K562 (cell line): ENCODE measurements around the gene REX1BD. TPM values are rescaled to one million over a fixed set of nuclear protein-coding genes. Genes with fewer than 3 reads are reported as not detected.

Experiments used
- BCLAF1 ChIP-seq, 2 experiments: fragments of 450-650 bp in 1 of 2; IDR thresholded peaks; 2 replicates each; pipeline ENCODE4 v1.6.1; 2011 to 2017; ENCODE audit warnings: low read depth in 2 of 2, antibody characterized with exemption in 1 of 2, borderline replicate concordance in 1 of 2, low read length in 1 of 2, mild to moderate bottlenecking in 1 of 2, mixed read lengths in 1 of 2; ENCODE audit not compliant: control insufficient read depth in 1 of 2
- CBX3 ChIP-seq, 2 experiments: IDR thresholded peaks; 1 replicate in 1 of 2; 2 replicates in 1 of 2; pipeline ENCODE4 v1.6.1; 2012; ENCODE audit warnings: inconsistent platforms in 2 of 2, low read length in 2 of 2, borderline replicate concordance in 1 of 2, control low read depth in 1 of 2
- ETV6 ChIP-seq, 3 experiments: fragments of 150-350 bp in 1 of 3; sonication (generic) in 1 of 3; formaldehyde crosslinking in 1 of 3; IDR thresholded peaks; 2 replicates each; pipeline versions ENCODE4 v1.6.1 to v1.8.0; 2014 to 2022; ENCODE audit warnings: borderline replicate concordance in 2 of 3, low read depth in 2 of 3, antibody characterized with exemption in 1 of 3, low read length in 1 of 3, mild to moderate bottlenecking in 1 of 3, missing genetic modification reagents in 1 of 3
- EWSR1 ChIP-seq: fragments of 450-650 bp; IDR thresholded peaks from 2 replicates; pipeline ENCODE4 v1.6.1; 2018; ENCODE audit warnings: borderline replicate concordance, mild to moderate bottlenecking, low read depth, moderate library complexity; ENCODE audit not compliant: partially characterized antibody
- GATAD2B ChIP-seq: fragments of 450-650 bp; IDR thresholded peaks from 2 replicates; pipeline ENCODE4 v1.6.1; 2017; ENCODE audit warnings: mild to moderate bottlenecking, borderline replicate concordance
- PHTF2 ChIP-seq: fragments of 250-450 bp; sonication (Bioruptor Pico); IDR thresholded peaks from 2 replicates; pipeline ENCODE4 v1.5.0; 2021; ENCODE audit warnings: mild to moderate bottlenecking
- PPARD ChIP-seq: fragments of 250-450 bp; sonication (Bioruptor Pico); IDR thresholded peaks from 2 replicates; pipeline ENCODE4 v1.8.0; 2022; ENCODE audit warnings: inconsistent platforms, mild to moderate bottlenecking, moderate library complexity
- PTRF ChIP-seq: fragments of 450-650 bp; IDR thresholded peaks from 2 replicates; pipeline ENCODE4 v1.6.1; 2016; ENCODE audit warnings: mild to moderate bottlenecking, missing genetic modification characterization, missing compliant biosample characterization
- RCOR1 ChIP-seq, 2 experiments: IDR thresholded peaks; 2 replicates each; pipeline ENCODE4 v1.6.1; 2012; ENCODE audit warnings: low read depth in 2 of 2, low read length in 2 of 2, borderline replicate concordance in 1 of 2, improper control_type of control experiment in 1 of 2
- USF1 ChIP-seq: sonication (generic); formaldehyde crosslinking; IDR thresholded peaks from 2 replicates; pipeline ENCODE4 v1.9.0; 2022; ENCODE audit warnings: mild to moderate bottlenecking, missing genetic modification reagents
- ZBTB17 ChIP-seq: fragments of 450-650 bp; formaldehyde crosslinking; IDR thresholded peaks from 2 replicates; pipeline ENCODE4 v1.4.0; 2020; ENCODE audit warnings: mild to moderate bottlenecking
- ZNF124 ChIP-seq: sonication (generic); formaldehyde crosslinking; IDR thresholded peaks from 2 replicates; pipeline ENCODE4 v1.8.1; 2022; ENCODE audit warnings: missing genetic modification reagents
- ZNF175 ChIP-seq: fragments of 200-800 bp; sonication (Bioruptor generic); IDR thresholded peaks from 2 replicates; pipeline ENCODE4 v1.6.1; 2016; ENCODE audit warnings: low read depth, mild to moderate bottlenecking, missing genetic modification characterization, missing compliant biosample characterization
- ZNF431 ChIP-seq: sonication (generic); formaldehyde crosslinking; IDR thresholded peaks from 2 replicates; pipeline ENCODE4 v1.8.0; 2022; ENCODE audit warnings: mild to moderate bottlenecking, missing genetic modification reagents
- ZNF639 ChIP-seq, 2 experiments: fragments of 200-800 bp in 1 of 2; sonication (Bioruptor generic) in 1 of 2; sonication (generic) in 1 of 2; formaldehyde crosslinking in 1 of 2; IDR thresholded peaks in 1 of 2; conservative IDR thresholded peaks in 1 of 2; 2 replicates each; pipeline versions ENCODE4 v1.5.0 to v1.6.1; 2016 to 2020; ENCODE audit warnings: missing compliant biosample characterization in 1 of 2, missing genetic modification characterization in 1 of 2, missing genetic modification reagents in 1 of 2
- ZNF644 ChIP-seq: fragments of 200-800 bp; sonication (Bioruptor generic); IDR thresholded peaks from 2 replicates; pipeline ENCODE4 v1.6.1; 2016; ENCODE audit warnings: low read depth, missing genetic modification characterization, missing compliant biosample characterization
- ZNF695 ChIP-seq: fragments of 450-650 bp; formaldehyde crosslinking; IDR thresholded peaks from 2 replicates; pipeline ENCODE4 v1.4.0; 2020; ENCODE audit warnings: mild to moderate bottlenecking, moderate library complexity
- polyA plus RNA-seq, 8 experiments: library from polyadenylated mRNA; depleted of rRNA in 4 of 8; stranded (reverse) in 5 of 8; unstranded in 3 of 8; fragments of >200 nt; fragmentation: Nextera tagmentation in 2 of 8; fragmentation: Illumina TruSeq in 1 of 8; extraction: Ambion mirVana in 2 of 8; extraction: Trizol in 1 of 8; gene quantifications; 2 replicates each; pipeline versions ENCODE4 v1.2.1 to v1.2.3, GENCODE V29; 2011 to 2014; ENCODE audit warnings: inconsistent platforms in 1 of 8, missing spikeins in 1 of 8
- total RNA-seq, 7 experiments: library from RNA; depleted of rRNA in 6 of 7; stranded (reverse); fragments of >200 nt in 6 of 7; fragmentation: Illumina TruSeq in 2 of 7; extraction: Trizol in 2 of 7; gene quantifications; 2 replicates each; pipeline versions ENCODE4 v1.2.1 to v1.2.3, GENCODE V29; 2011 to 2021; ENCODE audit warnings: low replicate concordance in 1 of 7
- TF ChIP-seq, protein P1 (sequence below): fragments of 250-450 bp; sonication (Bioruptor Pico); IDR thresholded peaks from 2 replicates; pipeline ENCODE4 v1.5.0; 2022; ENCODE audit warnings: mild to moderate bottlenecking

REX1BD gene
- total and polyA plus RNA-seq, 9 of the 15 experiments (the other 6 are each of a cell fraction or from before 2014, with no cell fraction given) = 1.9 to 136 (median 13.8) TPM

GRCh38 chr19:18571564-18572344, 16.8 kb upstream of the REX1BD start, which contains the start of gene UBA52 (continued):
- TF ChIP-seq ZNF639 (CRISPR knock-in tag; conservative IDR thresholded peaks at IDR 0.05 in 1 of 2, IDR thresholded peaks at IDR 0.05 in 1 of 2) (peak in 1 of 2 experiments; percentile 75; a peak in 1 of 4 replicates), GATAD2B (no peak), CBX3 (IDR thresholded peaks at IDR 0.05; ENCODE audit: borderline replicate concordance in 1 of 2, low read length in 2 of 2) (peak in 1 of 2 experiments; percentile 77; a peak in 1 of 3 replicates), PTRF (tag) (no peak), ZNF124 (no peak), ZNF431 (CRISPR knock-in tag) (no peak), ZNF695 (no peak), PHTF2 (CRISPR knock-in tag) (no peak), ETV6 (IDR thresholded peaks at IDR 0.05; ENCODE audit: borderline replicate concordance in 1 of 2, low read depth in 2 of 2, low read length in 1 of 2) (no peak), ETV6 (CRISPR knock-in tag; IDR thresholded peaks at IDR 0.05; ENCODE audit: borderline replicate concordance) (no peak), ZNF644 (no peak), RCOR1 (IDR thresholded peaks at IDR 0.05; ENCODE audit: borderline replicate concordance in 1 of 2, low read depth in 2 of 2, low read length in 2 of 2) (no peak), ZNF175 (CRISPR knock-in tag) (no peak), ZBTB17 (CRISPR knock-in tag) (no peak), EWSR1 (no peak), BCLAF1 (IDR thresholded peaks at IDR 0.05; ENCODE audit: borderline replicate concordance in 1 of 2, control insufficient read depth in 1 of 2, low read depth in 2 of 2, low read length in 1 of 2) (no peak), PPARD (CRISPR knock-in tag) (no peak), USF1 (CRISPR knock-in tag) (peak; percentile 98)
- TF ChIP-seq, protein P1, sequence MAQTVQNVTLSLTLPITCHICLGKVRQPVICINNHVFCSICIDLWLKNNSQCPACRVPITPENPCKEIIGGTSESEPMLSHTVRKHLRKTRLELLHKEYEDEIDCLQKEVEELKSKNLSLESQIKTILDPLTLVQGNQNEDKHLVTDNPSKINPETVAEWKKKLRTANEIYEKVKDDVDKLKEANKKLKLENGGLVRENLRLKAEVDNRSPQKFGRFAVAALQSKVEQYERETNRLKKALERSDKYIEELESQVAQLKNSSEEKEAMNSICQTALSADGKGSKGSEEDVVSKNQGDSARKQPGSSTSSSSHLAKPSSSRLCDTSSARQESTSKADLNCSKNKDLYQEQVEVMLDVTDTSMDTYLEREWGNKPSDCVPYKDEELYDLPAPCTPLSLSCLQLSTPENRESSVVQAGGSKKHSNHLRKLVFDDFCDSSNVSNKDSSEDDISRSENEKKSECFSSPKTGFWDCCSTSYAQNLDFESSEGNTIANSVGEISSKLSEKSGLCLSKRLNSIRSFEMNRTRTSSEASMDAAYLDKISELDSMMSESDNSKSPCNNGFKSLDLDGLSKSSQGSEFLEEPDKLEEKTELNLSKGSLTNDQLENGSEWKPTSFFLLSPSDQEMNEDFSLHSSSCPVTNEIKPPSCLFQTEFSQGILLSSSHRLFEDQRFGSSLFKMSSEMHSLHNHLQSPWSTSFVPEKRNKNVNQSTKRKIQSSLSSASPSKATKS = no peak
